Endothelial cell of umbilical vein (primary cell): ENCODE measurements around the gene DDR2. TPM values are rescaled to one million over a fixed set of nuclear protein-coding genes. Genes with fewer than 3 reads are reported as not detected.

Experiments
- BruUV-seq: library from RNA; stranded (reverse); fragments of 400-500 nt; replicated peaks from 2 replicates; lab custom pipeline; 2021; lab: Mats Ljungman, UMichigan
- CTCF ChIA-PET: fragments of 300-600, 350-600 bp; sonication (Branson Sonifier 250); formaldehyde crosslinking; loops from one replicate; lab custom pipeline; 2021; ENCODE audit warnings: antibody characterized with exemption, inconsistent platforms; lab: Charles Lee
- POLR2A ChIA-PET: fragments of 300-600, 350-600 bp; sonication (Branson Sonifier 250); formaldehyde crosslinking; loops from one replicate; lab custom pipeline; 2021; ENCODE audit warnings: antibody characterized with exemption, inconsistent platforms; lab: Charles Lee
- DNase-seq: peaks from one replicate; pipeline ENCODE4 v3.0.0-alpha.2; 2011; ENCODE audit warnings: low read depth, low spot score
- FAIRE-seq: peaks from 2 replicates; lab custom pipeline; 2011; peaks lifted over from hg19 to GRCh38; lab: Jason Lieb, UNC
- H2AFZ ChIP-seq: 2 replicates; pipeline ENCODE4 v1.6.0; 2012; ENCODE audit warnings: low read depth, low read length, control low read depth, inconsistent platforms
- H3K27ac ChIP-seq: 2 replicates; pipeline ENCODE4 v1.5.1; 2011; ENCODE audit warnings: low read depth, mild to moderate bottlenecking, control low read depth, low read length, moderate library complexity; ENCODE audit not compliant: insufficient read depth
- H3K27me3 ChIP-seq, 2 experiments: 2 replicates each; pipeline versions ENCODE4 v1.6.0 to v1.6.1; 2011; ENCODE audit warnings: low read length in 2 of 2, mixed read lengths in 1 of 2; ENCODE audit not compliant: control insufficient read depth in 2 of 2, insufficient read depth in 2 of 2
- H3K36me3 ChIP-seq, 2 experiments: 2 replicates in 1 of 2; 3 replicates in 1 of 2; pipeline ENCODE4 v1.5.1; 2011; ENCODE audit warnings: low read length in 2 of 2, mild to moderate bottlenecking in 1 of 2, moderate library complexity in 1 of 2; ENCODE audit not compliant: control insufficient read depth in 2 of 2, insufficient read depth in 2 of 2; ENCODE audit errors: extremely low read depth in 1 of 2
- H3K4me1 ChIP-seq: 3 replicates; pipeline ENCODE4 v1.5.1; 2011; ENCODE audit warnings: mild to moderate bottlenecking, low read length; ENCODE audit not compliant: control insufficient read depth, insufficient read depth; ENCODE audit errors: extremely low read depth
- H3K4me2 ChIP-seq: 2 replicates; pipeline ENCODE4 v1.6.1; 2011; ENCODE audit warnings: low read length, control low read depth, mixed read lengths; ENCODE audit not compliant: insufficient read depth
- H3K4me3 ChIP-seq, 3 experiments: fragments of 200-600 bp in 1 of 3; sonication (generic), shearing (Covaris generic) in 1 of 3; replicated peaks in 1 of 3; 2 replicates each; pipeline ENCODE4 v1.5.1; 2011 to 2016; ENCODE audit warnings: control low read depth in 3 of 3, low read length in 3 of 3, mild to moderate bottlenecking in 2 of 3, inconsistent platforms in 1 of 3, low read depth in 1 of 3, moderate library complexity in 1 of 3; ENCODE audit not compliant: insufficient read depth in 1 of 3
- H3K79me2 ChIP-seq: 2 replicates; pipeline ENCODE4 v1.6.0; 2012; ENCODE audit warnings: low read length, inconsistent platforms; ENCODE audit not compliant: control insufficient read depth, insufficient read depth
- H3K9ac ChIP-seq: replicated peaks from 2 replicates; pipeline ENCODE3; 2011; ENCODE audit warnings: low read length, control low read depth; ENCODE audit not compliant: insufficient read depth; ENCODE audit errors: extremely low read depth
- H3K9me1 ChIP-seq: replicated peaks from 3 replicates; pipeline ENCODE4 v1.6.0; 2011; ENCODE audit warnings: mild to moderate bottlenecking, low read length; ENCODE audit not compliant: control insufficient read depth, insufficient read depth; ENCODE audit errors: extremely low read depth
- H3K9me3 ChIP-seq: replicated peaks from 2 replicates; pipeline ENCODE4 v1.5.1; 2012; ENCODE audit warnings: low read length, inconsistent platforms; ENCODE audit not compliant: control insufficient read depth, insufficient read depth
- H4K20me1 ChIP-seq: replicated peaks from 2 replicates; pipeline ENCODE3; 2011; ENCODE audit warnings: mild to moderate bottlenecking, low read length; ENCODE audit not compliant: control insufficient read depth, insufficient read depth; ENCODE audit errors: extremely low read depth
- CTCF ChIP-seq, 2 donors: IDR thresholded peaks; 1 replicate in 1 of 2; 2 replicates in 1 of 2; pipeline ENCODE4 v1.5.1; 2011; ENCODE audit warnings: low read length in 2 of 2, mild to moderate bottlenecking in 2 of 2, moderate library complexity in 2 of 2, control low read depth in 1 of 2, inconsistent platforms in 1 of 2, low read depth in 1 of 2; ENCODE audit not compliant: insufficient read depth in 1 of 2; ENCODE audit errors: extremely low read depth in 1 of 2
- EZH2 ChIP-seq: IDR thresholded peaks from 2 replicates; pipeline ENCODE4 v1.6.1; 2012; ENCODE audit warnings: borderline replicate concordance, low read depth, mild to moderate bottlenecking, moderate library complexity, low read length, inconsistent platforms; ENCODE audit not compliant: severe bottlenecking
- FOS ChIP-seq: IDR thresholded peaks from 2 replicates; pipeline ENCODE4 v1.6.1; 2011; ENCODE audit warnings: mild to moderate bottlenecking, low read length, moderate library complexity, borderline replicate concordance; ENCODE audit not compliant: insufficient read depth
- GATA2 ChIP-seq: IDR thresholded peaks from 2 replicates; pipeline ENCODE4 v1.7.0; 2011; ENCODE audit warnings: low read depth, mild to moderate bottlenecking, moderate library complexity, mixed read lengths, low read length; ENCODE audit not compliant: insufficient read length, insufficient read depth
- JUN ChIP-seq: IDR thresholded peaks from 2 replicates; pipeline ENCODE4 v1.6.1; 2011; ENCODE audit warnings: borderline replicate concordance, low read depth; ENCODE audit not compliant: insufficient read length, insufficient read depth
- MYC ChIP-seq: IDR thresholded peaks from one replicate; pipeline ENCODE4 v1.6.1; 2011; ENCODE audit warnings: mild to moderate bottlenecking, low read depth, low read length
- POLR2A ChIP-seq: IDR thresholded peaks from 2 replicates; pipeline ENCODE4 v1.6.1; 2012; ENCODE audit warnings: low read depth, mild to moderate bottlenecking, control low read depth, low read length
- POLR2AphosphoS5 ChIP-seq: IDR thresholded peaks from 2 replicates; pipeline ENCODE4 v1.6.1; 2012; ENCODE audit warnings: low read depth, mild to moderate bottlenecking, control low read depth, low read length, moderate library complexity; ENCODE audit not compliant: insufficient read depth
- dilution Hi-C: fragments of 300-500 bp; cut with MboI; formaldehyde crosslinking; loops from one replicate; pipeline ENCODE4 v1.15.0; 2019; ENCODE audit warnings: low sequenced_read_pairs; ENCODE audit not compliant: extremely low pct_ligation_motif_present
- intact Hi-C: fragments of 100-400 bp; cut with micrococcal nuclease; formaldehyde crosslinking; loops from one replicate; pipeline ENCODE4 v1.10.0; 2022
- polyA plus RNA-seq, 4 experiments: library from polyadenylated mRNA; depleted of rRNA in 3 of 4; stranded (reverse) in 3 of 4; unstranded in 1 of 4; fragments of >200 nt; gene quantifications; 2 replicates each; pipeline versions ENCODE4 v1.2.1 to v1.2.3, GENCODE V29; 2011 to 2012; ENCODE audit warnings: missing spikeins in 1 of 4
- total RNA-seq: library from RNA; stranded (reverse); gene quantifications from 2 replicates; pipeline ENCODE4 v1.2.3, GENCODE V29; 2021
- TF ChIP-seq, protein P1 (sequence below): IDR thresholded peaks from 2 replicates; pipeline ENCODE4 v1.6.1; 2011; ENCODE audit not compliant: insufficient read depth, insufficient read length

Gene DDR2
- total and polyA plus RNA-seq, 2 donors (not counting 3 experiments of a cell fraction or from before 2014, with no cell fraction given) = 27.8 to 30.8 TPM

GRCh38 chr1:162678439-162678838 lies 46.2 kb downstream of the DDR2 start:
- Histone ChIP-seq H3K27ac (no peak overlapping the region), H3K4me2 (peak overlapping the region; percentile 1), H3K27me3 (no peaks in the 10 kb centered on the region), H3K36me3 (no peaks in the 10 kb centered on the region), H3K4me1 (peaks cover 53% of the 10 kb centered on the region), H3K9me1 (no peaks in the 10 kb centered on the region), H2AFZ (no peak overlapping the region), H4K20me1 (no peaks in the 10 kb centered on the region), H3K79me2 (peaks cover 20% of the 10 kb centered on the region), H3K9ac (no peak overlapping the region), H3K4me3 (no peak overlapping the region), H3K9me3 (no peaks in the 10 kb centered on the region)
- DNase-seq (peak; percentile 53), FAIRE-seq (peak; percentile 26)
- no TSS peak for BruUV-seq
- dilution Hi-C loops = no loop called here
- no peak for TF ChIP-seq GATA2
- no peak for TF ChIP-seq POLR2A
- TF ChIP-seq JUN = no peak
- TF ChIP-seq MYC = no peak
- no peak for TF ChIP-seq CTCF (IDR thresholded peaks at IDR 0.05; ENCODE audit: extremely low read depth in 1 of 2, insufficient read depth in 1 of 2, low read depth in 1 of 2, low read length in 2 of 2)
- TF ChIP-seq, protein P1, sequence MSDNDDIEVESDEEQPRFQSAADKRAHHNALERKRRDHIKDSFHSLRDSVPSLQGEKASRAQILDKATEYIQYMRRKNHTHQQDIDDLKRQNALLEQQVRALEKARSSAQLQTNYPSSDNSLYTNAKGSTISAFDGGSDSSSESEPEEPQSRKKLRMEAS = no peak
- TF ChIP-seq POLR2AphosphoS5 = no peak
- TF ChIP-seq EZH2 = no peak
- TF ChIP-seq FOS = no peak
- POLR2A ChIA-PET = no interaction called here
- CTCF ChIA-PET = interaction anchor here (0.9 to 3.3 kb wide), 3 partner anchors 11 to 122 kb away, joined by 3 to 20 read pairs (median 3); no protein-coding TSS in a partner anchor
- intact Hi-C loops = no loop called here
